ENCODE data around the gene DISC1. TPM values are rescaled to one million over a fixed set of nuclear protein-coding genes. Genes with fewer than 3 reads are reported as not detected.

DISC1 gene
- total and polyA plus RNA-seq, 2 donors (not counting 1 experiment from before 2014, with no cell fraction given) = 2.7 to 4.3 TPM

DNA sequence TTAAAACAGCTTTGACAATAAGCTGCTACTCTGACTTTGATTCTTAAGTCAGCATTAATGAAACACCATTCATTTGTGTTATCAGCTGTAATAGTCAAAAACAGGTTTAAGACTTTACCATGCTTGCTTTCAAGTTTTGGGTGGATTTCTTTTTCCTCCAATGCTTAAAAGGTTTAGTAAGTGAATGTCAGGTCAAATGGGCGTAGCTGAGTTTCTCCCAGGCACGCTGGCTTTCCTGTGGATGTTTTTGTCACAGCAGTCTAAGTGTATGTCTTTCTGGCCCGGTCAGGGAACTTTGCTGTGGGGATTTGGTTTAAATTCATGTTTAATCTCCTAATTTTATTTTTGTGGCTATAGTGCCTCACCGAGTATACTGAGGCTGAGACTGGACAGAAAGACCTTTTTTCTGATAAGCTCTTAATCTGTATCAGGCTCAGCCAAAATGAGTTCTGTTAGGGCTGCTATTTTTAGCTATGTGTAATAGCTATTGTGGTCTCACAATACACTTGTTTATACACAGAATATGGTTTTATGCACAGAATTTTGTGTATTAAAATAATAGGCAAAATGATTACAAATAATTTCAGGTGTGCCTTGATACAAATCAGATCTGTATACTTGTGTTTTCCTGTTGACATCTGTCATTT, 292.8 kb downstream of the DISC1 start:
- Mint-ChIP-seq H3K27me3 (no peaks in the 10 kb centered on the region), H3K4me3 (peak overlapping the region; percentile 48), H3K9me3 (ENCODE audit: insufficient read depth) (no peaks in the 10 kb centered on the region), H3K27ac (no peak overlapping the region), H3K4me1 (peaks cover 36% of the 10 kb centered on the region)
- no peaks in the 10 kb centered on the region for H3K27me3 ChIP-seq (replicated peaks in 1 of 4; ENCODE audit: control extremely low read depth in 1 of 4, control insufficient read depth in 3 of 4, insufficient read depth in 4 of 4, low read length in 3 of 4)
- WGBS (ENCODE audit: insufficient coverage) = 86% methylated on average over 2 of the region's 4 CpGs
- intact Hi-C loops (cut with micrococcal nuclease) = no loop called here
- POLR2A ChIA-PET = no interaction called here
- peaks cover 23 to 33% of the 10 kb centered on the region in 2 donors for H3K4me1 ChIP-seq (ENCODE audit: control insufficient read depth in 2 of 2, insufficient read depth in 2 of 2, low read length in 2 of 2)
- no peaks in the 10 kb centered on the region for H3K79me2 ChIP-seq (ENCODE audit: control insufficient read depth, insufficient read depth, low read length)
- CTCF ChIA-PET = no interaction called here
- peak overlapping the region; percentile 56 for H3K4me2 ChIP-seq (replicated peaks; ENCODE audit: low read depth, low read length, poor library complexity, severe bottlenecking)
- DNase-seq (no peak), ATAC-seq (ENCODE audit: low read depth) (no peak)
- H3K27ac ChIP-seq (ENCODE audit: low read length in 2 of 2) = no peak overlapping the region
- H4K20me1 ChIP-seq (ENCODE audit: control insufficient read depth, insufficient read depth, low read length, poor library complexity, severe bottlenecking) = no peaks in the 10 kb centered on the region
- H2AFZ ChIP-seq (ENCODE audit: insufficient read depth, low read depth, low read length, poor library complexity, severe bottlenecking) = no peak overlapping the region
- no peak for TF ChIP-seq CTCF (IDR thresholded peaks at IDR 0.05)
- TF ChIP-seq EZH2 (IDR thresholded peaks at IDR 0.05; ENCODE audit: borderline replicate concordance, insufficient read depth, low read depth, low read length, poor library complexity, severe bottlenecking) = no peak
- H3K36me3 ChIP-seq (replicated peaks in 1 of 2; ENCODE audit: control extremely low read depth in 1 of 2, control insufficient read depth in 1 of 2, extremely low read depth in 1 of 2, insufficient read depth in 2 of 2, low read length in 1 of 2) = no peaks in the 10 kb centered on the region
- no peaks in the 10 kb centered on the region for H3K9me3 ChIP-seq (ENCODE audit: control extremely low read depth in 1 of 3, control insufficient read depth in 2 of 3, insufficient read depth in 1 of 3, low read length in 2 of 3)
- H3K9ac ChIP-seq (ENCODE audit: low read length) = peak overlapping the region; percentile 35
- H3K4me3 ChIP-seq (ENCODE audit: control extremely low read depth in 1 of 5, extremely low read depth in 1 of 5, insufficient read depth in 1 of 5, low read depth in 2 of 5, low read length in 4 of 5) = no peak overlapping the region

- Histone ChIP-seq H3K79me2 (ENCODE audit: control insufficient read depth, insufficient read depth, low read length) (no peaks in the 10 kb centered on the region), H3K4me1 (ENCODE audit: control insufficient read depth in 2 of 2, insufficient read depth in 2 of 2, low read length in 2 of 2) (peaks cover 23 to 28% of the 10 kb centered on the region in 2 donors), H3K27me3 (replicated peaks in 1 of 4; ENCODE audit: control extremely low read depth in 1 of 4, control insufficient read depth in 3 of 4, insufficient read depth in 4 of 4, low read length in 3 of 4) (no peaks in the 10 kb centered on the region), H4K20me1 (ENCODE audit: control insufficient read depth, insufficient read depth, low read length, poor library complexity, severe bottlenecking) (no peaks in the 10 kb centered on the region), H3K9ac (ENCODE audit: low read length) (no peak overlapping the region), H3K4me2 (replicated peaks; ENCODE audit: low read depth, low read length, poor library complexity, severe bottlenecking) (peak overlapping the region; percentile 56), H3K36me3 (replicated peaks in 1 of 2; ENCODE audit: control extremely low read depth in 1 of 2, control insufficient read depth in 1 of 2, extremely low read depth in 1 of 2, insufficient read depth in 2 of 2, low read length in 1 of 2) (no peaks in the 10 kb centered on the region), H3K4me3 (ENCODE audit: control extremely low read depth in 1 of 5, extremely low read depth in 1 of 5, insufficient read depth in 1 of 5, low read depth in 2 of 5, low read length in 4 of 5) (no peak overlapping the region), H3K9me3 (ENCODE audit: control extremely low read depth in 1 of 3, control insufficient read depth in 2 of 3, insufficient read depth in 1 of 3, low read length in 2 of 3) (no peaks in the 10 kb centered on the region), H3K27ac (ENCODE audit: low read length in 2 of 2) (no peak overlapping the region), H2AFZ (ENCODE audit: insufficient read depth, low read depth, low read length, poor library complexity, severe bottlenecking) (no peak overlapping the region)
- WGBS (ENCODE audit: insufficient coverage) = 80% methylated on average over 4 of the region's 7 CpGs
- H3K4me1 Mint-ChIP-seq = peaks cover 31% of the 10 kb centered on the region
- TF ChIP-seq CTCF (IDR thresholded peaks at IDR 0.05) = no peak
- TF ChIP-seq EZH2 (IDR thresholded peaks at IDR 0.05; ENCODE audit: borderline replicate concordance, insufficient read depth, low read depth, low read length, poor library complexity, severe bottlenecking) = no peak
- DNase-seq (no peak), ATAC-seq (ENCODE audit: low read depth) (no peak)
- ChIA-PET CTCF (no interaction called here), POLR2A (no interaction called here)
- H3K27me3 Mint-ChIP-seq = no peaks in the 10 kb centered on the region
- H3K27ac Mint-ChIP-seq = peak overlapping the region; percentile 28
- intact Hi-C loops (cut with micrococcal nuclease) = no loop called here
- peak overlapping the region; percentile 14 for H3K4me3 Mint-ChIP-seq
- no peaks in the 10 kb centered on the region for H3K9me3 Mint-ChIP-seq (ENCODE audit: insufficient read depth)
Measured at GRCh38 chr1:231919886-231920285, 293.3 kb downstream of the DISC1 start.
